Transverse colon (tissue), 4 donors: ENCODE measurements around the gene FAM161B. TPM values are rescaled to one million over a fixed set of nuclear protein-coding genes. Genes with fewer than 3 reads are reported as not detected.
A peak's percentile ranks its signal among the peaks of the same experiment; 100 is the strongest.

ENCODE experiments used
- DNase-seq: peaks from one replicate; pipeline ENCODE4 v3.0.0-alpha.2; 2019
- H3K27ac ChIP-seq, 4 donors: fragments of 200-600 bp; sonication (generic); 2 replicates each; pipeline ENCODE4 v1.5.1; 2016 to 2018; ENCODE audit warnings: inconsistent platforms in 4 of 4
- H3K27me3 ChIP-seq: fragments of 200-600 bp; sonication (generic); 2 replicates; pipeline ENCODE4 v1.5.1; 2017; ENCODE audit warnings: inconsistent platforms
- H3K36me3 ChIP-seq, 4 donors: fragments of 200-600 bp; sonication (generic); 2 replicates each; pipeline ENCODE4 v1.5.1; 2017 to 2019; ENCODE audit warnings: inconsistent platforms in 4 of 4
- H3K4me1 ChIP-seq, 4 donors: fragments of 200-600 bp; sonication (generic); 2 replicates each; pipeline ENCODE4 v1.5.1; 2017 to 2020; ENCODE audit warnings: inconsistent platforms in 4 of 4
- H3K4me3 ChIP-seq, 4 donors: fragments of 200-600 bp; sonication (generic); 1 replicate in 1 of 4; 2 replicates in 3 of 4; pipeline versions ENCODE4 v1.5.1 to v1.6.1; 2017 to 2019; ENCODE audit warnings: inconsistent platforms in 4 of 4
- H3K9me3 ChIP-seq, 2 donors: fragments of 200-600 bp; sonication (generic); 2 replicates each; pipeline ENCODE4 v1.5.1; 2017 to 2019; ENCODE audit warnings: inconsistent platforms in 2 of 2
- CTCF ChIP-seq, 5 experiments: fragments of 200-600 bp in 3 of 5; fragments of 450-650 bp in 2 of 5; sonication (generic) in 3 of 5; IDR thresholded peaks; 1 replicate in 2 of 5; 2 replicates in 3 of 5; pipeline ENCODE4 v1.5.1; 2016 to 2017; ENCODE audit warnings: antibody characterized with exemption in 5 of 5, inconsistent platforms in 3 of 5, mild to moderate bottlenecking in 2 of 5, moderate library complexity in 1 of 5
- EP300 ChIP-seq: sonication (generic); formaldehyde crosslinking; IDR thresholded peaks from one replicate; pipeline ENCODE4 v1.6.1; 2017; ENCODE audit warnings: antibody characterized with exemption, low read depth
- POLR2A ChIP-seq: fragments of 450-650 bp; IDR thresholded peaks from one replicate; pipeline ENCODE4 v1.6.1; 2016; ENCODE audit warnings: antibody characterized with exemption, mild to moderate bottlenecking, moderate library complexity
- POLR2AphosphoS5 ChIP-seq, 3 donors: sonication (generic); formaldehyde crosslinking; IDR thresholded peaks; one replicate each; pipeline ENCODE4 v1.6.1; 2016; ENCODE audit warnings: antibody characterized with exemption in 3 of 3
- WGBS, 2 donors: methylation state at CpG; one replicate each; pipeline ENCODE4 v1.1.5; 2018; ENCODE audit warnings: low coverage in 1 of 2; 5-methylcytosine and 5-hydroxymethylcytosine counted together
- in situ Hi-C, 4 donors: fragments of 200-750 bp; cut with MboI; loops; one replicate each; pipeline versions ENCODE4 v1.15.0 to v1.15.1; 2017; ENCODE audit warnings: low sequenced_read_pairs in 3 of 4, low pct_ligation_motif_present in 1 of 4, low pct_unique_long_range_greater_than_20kb in 1 of 4
- intact Hi-C: fragments of 100-400 bp; cut with DNase I; formaldehyde crosslinking; loops from one replicate; pipeline ENCODE4 v1.15.1; 2023; ENCODE audit warnings: low total_unique reads
- total RNA-seq, 4 donors: library from RNA; depleted of rRNA; stranded (reverse); fragments of >200 nt; gene quantifications; one replicate each; pipeline ENCODE4 v1.1.0, GENCODE V29; 2016

Gene FAM161B
- total RNA-seq, 4 donors from 2014 or later: 2.4 to 7.2 (median 4.8) TPM

- WGBS, 2 donors: 49 to 77% methylated on average over 3 of the region's 3 CpGs
- Histone ChIP-seq H3K9me3 (no peaks in the 10 kb centered on the region), H3K27me3 (no peaks in the 10 kb centered on the region), H3K4me3 (no peak overlapping the region), H3K4me1 (peaks cover 0 to 14% (median 3%) of the 10 kb centered on the region in 4 donors), H3K36me3 (peaks cover 0 to 12% (median 5%) of the 10 kb centered on the region in 4 donors), H3K27ac (no peak overlapping the region)
- intact Hi-C loops (no loop called here), in situ Hi-C loops (no loop called here)
- TF ChIP-seq CTCF (IDR thresholded peaks at IDR 0.05): no peak
- TF ChIP-seq POLR2A: no peak
- no peak for TF ChIP-seq EP300
- TF ChIP-seq POLR2AphosphoS5 (IDR thresholded peaks at IDR 0.05): no peak
- no peak for DNase-seq
Observed at GRCh38 chr14:73988065-73988464, 38.2 kb upstream of the FAM161B start.

GRCh38 chr14:73977896-73978295 lies 28.0 kb upstream of the FAM161B start:
- no peaks in the 10 kb centered on the region for H3K9me3 ChIP-seq
- in situ Hi-C loops: no loop called here
- no peak for DNase-seq
- TF ChIP-seq EP300: no peak
- TF ChIP-seq POLR2A: no peak
- no peak for TF ChIP-seq CTCF (IDR thresholded peaks at IDR 0.05)
- no peak for TF ChIP-seq POLR2AphosphoS5 (IDR thresholded peaks at IDR 0.05)
- 40 to 51% methylated on average over 3 to 4 of the region's 4 CpGs for WGBS, 2 donors
- peaks cover 0 to 13% (median 5%) of the 10 kb centered on the region in 4 donors for H3K36me3 ChIP-seq
- intact Hi-C loops: no loop called here
- H3K27me3 ChIP-seq: no peaks in the 10 kb centered on the region
- peak overlapping the region in 2 of 4 donors; percentile 13 to 22 for H3K27ac ChIP-seq
- H3K4me3 ChIP-seq: no peak overlapping the region
- H3K4me1 ChIP-seq: peaks cover 0 to 16% (median 6%) of the 10 kb centered on the region in 4 donors

- in situ Hi-C loops (no loop called here), intact Hi-C loops (no loop called here)
- H3K9me3 ChIP-seq: no peaks in the 10 kb centered on the region
- peak; percentile 26 for DNase-seq
- no peaks in the 10 kb centered on the region for H3K27me3 ChIP-seq
- WGBS, 2 donors: 73 to 77% methylated on average over 4 to 6 of the region's 6 CpGs
- H3K27ac ChIP-seq: no peak overlapping the region
- peaks cover 0 to 14% (median 5%) of the 10 kb centered on the region in 4 donors for H3K36me3 ChIP-seq
- TF ChIP-seq POLR2AphosphoS5 (IDR thresholded peaks at IDR 0.05) (no peak), EP300 (no peak), POLR2A (no peak), CTCF (IDR thresholded peaks at IDR 0.05) (no peak)
- peaks cover 0 to 19% (median 6%) of the 10 kb centered on the region in 4 donors for H3K4me1 ChIP-seq
- H3K4me3 ChIP-seq: no peak overlapping the region
Observed at GRCh38 chr14:73976125-73976524, 26.2 kb upstream of the FAM161B start.

DNA sequence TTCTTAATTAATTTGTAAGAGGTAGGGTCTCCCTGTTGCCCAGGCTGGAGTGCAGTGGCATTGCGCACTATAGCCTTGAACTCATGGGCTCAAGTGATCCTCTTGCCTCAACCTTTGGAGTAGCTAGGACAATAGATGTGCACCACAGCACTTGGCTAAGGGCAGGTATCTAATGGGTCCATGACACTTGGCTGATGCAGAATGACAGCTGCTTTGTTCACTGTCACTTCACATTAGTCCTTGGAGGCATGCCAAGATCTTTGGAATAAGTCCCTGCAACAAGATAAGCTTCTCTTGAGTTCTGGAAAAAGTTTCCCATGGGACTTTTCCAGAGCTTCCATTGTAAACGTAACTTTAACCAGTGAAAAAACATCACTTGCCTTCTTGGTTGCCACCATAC lies 23.6 kb upstream of the FAM161B start:
- peaks cover 0 to 13% (median 6%) of the 10 kb centered on the region in 4 donors for H3K4me1 ChIP-seq
- in situ Hi-C loops: no loop called here
- TF ChIP-seq CTCF (IDR thresholded peaks at IDR 0.05) (no peak), POLR2A (no peak)
- peaks cover 0 to 31% (median 17%) of the 10 kb centered on the region in 4 donors for H3K36me3 ChIP-seq
- no peaks in the 10 kb centered on the region for H3K9me3 ChIP-seq
- H3K27ac ChIP-seq: no peak overlapping the region
- no peak for DNase-seq
- intact Hi-C loops: no loop called here
- 77% methylated on average over 2 of the region's 2 CpGs; no CpG with 5 or more reads in 1 of the 2 donors for WGBS, 2 donors
- no peak overlapping the region for H3K4me3 ChIP-seq
- no peaks in the 10 kb centered on the region for H3K27me3 ChIP-seq
